ENCODE results near the gene SEC14L2.

DNA sequence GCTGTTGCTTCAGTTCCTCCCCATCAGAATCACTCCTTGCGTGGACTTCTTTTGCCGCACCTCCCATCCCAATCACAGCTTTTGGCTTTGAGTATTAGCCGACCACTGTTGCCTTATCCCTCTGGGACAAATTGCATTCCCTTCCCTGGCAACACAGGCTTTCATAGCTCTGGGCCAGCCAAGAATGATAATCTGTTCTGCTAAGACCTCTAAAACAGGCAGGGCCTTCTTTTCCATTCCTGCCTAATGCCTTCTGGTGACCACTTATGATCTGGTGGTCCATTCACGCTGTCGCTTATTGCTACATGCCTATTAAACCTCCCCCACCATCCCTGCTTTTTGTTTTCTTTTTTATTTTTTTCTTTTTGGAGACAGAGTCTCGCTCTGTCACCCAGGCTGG, 9.6 kb downstream of the SEC14L2 start:
- TF ChIP-seq, protein P1, sequence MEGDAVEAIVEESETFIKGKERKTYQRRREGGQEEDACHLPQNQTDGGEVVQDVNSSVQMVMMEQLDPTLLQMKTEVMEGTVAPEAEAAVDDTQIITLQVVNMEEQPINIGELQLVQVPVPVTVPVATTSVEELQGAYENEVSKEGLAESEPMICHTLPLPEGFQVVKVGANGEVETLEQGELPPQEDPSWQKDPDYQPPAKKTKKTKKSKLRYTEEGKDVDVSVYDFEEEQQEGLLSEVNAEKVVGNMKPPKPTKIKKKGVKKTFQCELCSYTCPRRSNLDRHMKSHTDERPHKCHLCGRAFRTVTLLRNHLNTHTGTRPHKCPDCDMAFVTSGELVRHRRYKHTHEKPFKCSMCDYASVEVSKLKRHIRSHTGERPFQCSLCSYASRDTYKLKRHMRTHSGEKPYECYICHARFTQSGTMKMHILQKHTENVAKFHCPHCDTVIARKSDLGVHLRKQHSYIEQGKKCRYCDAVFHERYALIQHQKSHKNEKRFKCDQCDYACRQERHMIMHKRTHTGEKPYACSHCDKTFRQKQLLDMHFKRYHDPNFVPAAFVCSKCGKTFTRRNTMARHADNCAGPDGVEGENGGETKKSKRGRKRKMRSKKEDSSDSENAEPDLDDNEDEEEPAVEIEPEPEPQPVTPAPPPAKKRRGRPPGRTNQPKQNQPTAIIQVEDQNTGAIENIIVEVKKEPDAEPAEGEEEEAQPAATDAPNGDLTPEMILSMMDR (conservative IDR thresholded peaks at IDR 0.05; ENCODE audit: low read depth, low read length) = no peak
- no peak for TF ChIP-seq EZH2 (IDR thresholded peaks at IDR 0.05; ENCODE audit: borderline replicate concordance, low read depth, low read length, poor library complexity, severe bottlenecking)
